Inflammatory macrophage treated with lipopolysaccharide for 1 hour (primary cell): ENCODE results near the gene JADE3.
"Not testable (repeated sequence)": the region's sequence is repeated elsewhere in the genome, so short reads cannot be mapped to it uniquely, and the experiment has no call there.

Source experiments
- DNase-seq, 2 donors: peaks; one replicate each; pipeline ENCODE4 v3.0.0-alpha.2; 2020 to 2022

Gene JADE3

DNA sequence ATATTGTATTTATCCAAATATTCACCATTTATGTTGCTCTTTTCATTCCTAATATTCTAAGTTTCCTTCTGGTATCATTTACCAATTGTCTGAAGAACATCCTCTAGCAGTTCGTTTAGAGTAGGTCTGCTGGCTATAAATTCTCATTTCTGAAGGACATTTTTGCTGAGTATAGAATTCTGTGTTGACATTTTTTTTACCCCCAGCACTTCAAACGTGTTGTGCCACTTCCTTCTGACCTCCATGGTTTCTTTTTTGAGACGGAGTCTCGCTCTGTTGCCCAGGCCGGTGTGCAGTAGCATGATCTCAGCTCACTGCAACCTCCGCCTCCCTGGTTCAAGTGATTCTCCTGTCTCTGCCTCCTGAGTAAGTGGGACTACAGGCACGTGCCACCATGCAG lies 26.4 kb downstream of the JADE3 start:
- DNase-seq: no peak

GRCh38 chrX:46941341-46941740 lies 29.1 kb downstream of the JADE3 start:
- DNase-seq: no peak

- peak in 1 of 2 donors; percentile 27 for DNase-seq
These were observed 40.9 kb downstream of the JADE3 start for GRCh38 chrX:46953137-46953527.

DNA sequence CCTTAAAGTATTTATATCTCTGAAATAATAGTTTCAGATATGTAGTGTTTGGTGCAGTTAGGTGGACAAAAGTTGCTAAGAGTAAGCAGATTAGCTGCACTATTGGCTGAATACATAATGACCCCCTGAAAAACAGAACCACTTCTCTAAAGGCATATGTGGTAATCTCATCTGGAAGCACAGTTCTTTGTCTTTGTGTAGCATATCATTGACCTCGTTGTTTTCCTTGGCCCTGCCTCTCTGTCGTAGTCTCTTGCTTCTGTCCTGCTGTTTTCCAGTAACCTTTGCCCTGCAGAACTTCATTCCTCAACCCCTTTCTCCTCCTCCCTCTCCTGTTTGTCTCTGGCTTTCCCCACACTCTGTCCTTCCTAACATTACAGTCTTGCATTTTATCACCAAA lies 41.4 kb downstream of the JADE3 start:
- DNase-seq: no peak

DNA sequence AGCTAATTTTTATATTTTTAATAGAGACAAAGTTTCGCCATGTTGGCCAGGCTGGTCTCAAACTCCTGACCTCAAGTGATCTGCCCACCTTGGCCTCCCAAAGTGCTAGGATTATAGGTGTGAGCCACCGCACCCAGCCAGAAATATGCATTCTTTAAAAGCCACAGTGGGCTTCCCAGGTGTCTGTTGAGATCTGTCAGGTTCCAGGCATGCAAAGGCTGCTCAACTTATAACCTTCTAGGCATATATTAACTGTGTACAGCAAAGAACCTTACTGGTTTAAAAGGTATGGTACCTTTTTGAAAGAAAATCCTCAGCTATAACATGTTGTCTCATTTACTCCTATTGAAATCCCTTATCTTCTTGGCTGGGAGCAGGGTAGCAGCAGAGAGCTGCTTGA lies 42.5 kb downstream of the JADE3 start:
- no peak for DNase-seq

DNA sequence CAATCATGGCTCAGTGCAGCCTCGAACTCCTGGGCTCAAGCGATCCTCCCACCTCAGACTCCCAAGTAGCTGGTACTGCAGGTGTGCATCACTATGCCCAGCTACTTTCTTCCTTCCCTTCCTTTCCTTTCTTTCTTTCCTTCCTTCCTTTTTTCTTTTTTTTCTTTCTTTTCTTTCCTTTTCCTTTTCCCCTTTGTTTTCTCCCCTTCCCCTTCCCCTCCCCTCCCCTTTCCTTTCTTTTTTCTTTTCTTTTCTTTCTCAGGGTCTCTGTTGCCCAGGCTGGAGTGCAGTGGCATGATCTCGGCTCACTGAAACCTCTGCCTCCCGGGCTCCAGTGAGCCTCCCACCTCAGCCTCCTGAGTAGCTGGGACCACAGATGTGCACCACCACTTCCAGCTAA lies 44.4 kb downstream of the JADE3 start:
- DNase-seq: not testable (repeated sequence)

- peak in 1 of 2 donors; percentile 35 for DNase-seq
These were observed 45.1 kb downstream of the JADE3 start for GRCh38 chrX:46957297-46957696.

GRCh38 chrX:46959101-46959500 lies 46.9 kb downstream of the JADE3 start:
- DNase-seq: no peak

DNA sequence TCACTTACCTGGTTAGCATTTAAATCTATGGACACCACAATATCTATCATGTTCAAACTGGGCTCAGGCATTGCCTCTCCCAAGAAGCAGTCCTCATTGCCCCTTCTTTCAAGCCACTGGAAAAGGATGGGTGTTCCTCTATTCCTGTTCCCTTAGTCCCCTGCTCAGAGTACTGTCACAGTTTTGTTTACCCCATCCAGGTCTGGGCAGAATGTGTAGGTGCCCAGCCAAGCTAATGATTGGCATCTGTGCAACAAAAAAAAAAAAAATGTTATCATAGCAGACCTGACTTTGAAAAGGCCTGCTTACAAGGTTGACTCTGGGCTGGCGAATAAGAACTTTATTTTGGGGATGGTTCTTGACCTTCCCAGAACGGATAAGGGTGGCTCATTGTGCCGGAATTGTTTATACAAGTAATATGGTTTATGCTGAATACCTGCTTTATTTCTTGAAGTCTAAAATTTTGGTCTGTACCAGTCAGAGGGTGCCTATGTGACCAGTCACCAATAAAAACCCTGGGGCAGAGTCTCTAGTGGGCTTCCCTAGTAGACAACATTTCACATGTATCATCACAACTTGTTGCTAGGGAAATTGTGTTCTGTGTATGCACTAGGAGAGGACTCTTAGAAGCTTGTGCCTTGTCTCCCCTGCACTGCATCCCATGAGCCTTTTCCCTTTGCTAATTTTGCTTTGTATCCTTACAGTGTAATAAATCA lies 47.9 kb downstream of the JADE3 start:
- DNase-seq: no peak

GRCh38 chrX:46961097-46961496 lies 48.9 kb downstream of the JADE3 start:
- no peak for DNase-seq

GRCh38 chrX:46961574-46962283 lies 49.5 kb downstream of the JADE3 start:
- DNase-seq: no peak

GRCh38 chrX:46965125-46965758 lies 53.0 kb downstream of the JADE3 start:
- DNase-seq: no peak

DNA sequence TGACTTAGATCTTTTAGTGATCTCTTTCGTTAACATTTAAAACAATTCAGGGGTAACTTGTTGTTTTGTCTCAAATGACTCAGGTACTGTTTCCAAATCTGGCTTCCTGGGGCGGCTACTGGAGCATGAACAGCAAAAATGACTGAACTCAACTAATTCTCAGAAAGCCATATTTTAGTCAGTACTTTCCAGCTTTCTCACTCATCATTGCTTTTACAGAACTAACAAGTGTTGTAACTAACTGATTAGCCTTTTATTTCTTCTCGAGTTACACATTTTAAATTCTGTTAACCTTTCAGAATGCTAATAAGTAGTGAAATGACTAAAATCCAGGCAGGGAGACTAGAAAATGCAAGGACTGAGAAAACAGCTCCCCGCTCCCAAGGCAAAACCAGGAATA lies 55.3 kb downstream of the JADE3 start:
- no peak for DNase-seq

GRCh38 chrX:46977046-46977445 lies 64.8 kb downstream of the JADE3 start:
- not testable (repeated sequence) for DNase-seq

DNA sequence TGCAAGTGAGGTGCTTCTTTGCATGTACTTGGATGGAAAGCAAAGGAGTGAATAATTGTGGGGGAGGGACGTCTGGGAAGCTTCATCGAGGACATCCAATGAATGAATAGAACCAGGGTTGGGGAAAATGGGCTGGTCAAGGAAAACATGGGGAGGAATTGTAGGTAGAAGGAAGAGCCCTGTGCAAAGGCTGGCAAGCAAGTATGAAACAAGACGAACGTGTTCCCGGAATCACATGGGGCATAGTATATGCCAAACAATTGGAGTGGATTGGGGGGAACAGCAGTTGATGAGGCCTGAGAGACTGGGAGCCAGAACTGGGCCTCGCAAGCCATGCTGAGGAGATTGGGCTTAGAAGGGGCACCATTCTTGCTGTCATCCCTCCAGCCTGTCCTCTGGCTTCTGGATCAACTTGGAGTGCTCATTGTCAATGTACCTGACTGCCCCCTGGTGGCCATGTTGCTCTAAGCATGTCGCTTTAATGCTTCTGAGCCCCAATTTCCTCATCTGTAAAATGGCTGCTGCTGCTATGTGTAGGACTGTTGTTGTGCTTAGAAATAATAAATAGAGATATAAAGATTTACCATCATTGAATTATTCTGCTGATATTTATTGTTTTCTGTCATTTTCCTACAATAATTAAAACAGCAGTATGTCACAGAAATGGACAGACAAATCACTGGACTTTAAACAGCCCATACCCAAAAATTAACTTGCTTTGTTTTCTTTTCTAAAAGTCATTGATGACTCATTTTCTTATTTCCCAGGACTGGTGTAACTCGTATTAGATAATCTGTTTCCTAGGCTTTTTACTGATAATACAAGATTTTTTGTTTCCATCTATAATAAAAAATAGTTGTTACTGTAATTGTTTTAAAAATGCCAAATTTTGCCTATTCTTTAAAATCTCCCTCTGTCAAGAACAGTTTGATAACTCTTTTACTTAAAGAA lies 66.4 kb downstream of the JADE3 start:
- DNase-seq: peak; percentile 57 to 87

DNA sequence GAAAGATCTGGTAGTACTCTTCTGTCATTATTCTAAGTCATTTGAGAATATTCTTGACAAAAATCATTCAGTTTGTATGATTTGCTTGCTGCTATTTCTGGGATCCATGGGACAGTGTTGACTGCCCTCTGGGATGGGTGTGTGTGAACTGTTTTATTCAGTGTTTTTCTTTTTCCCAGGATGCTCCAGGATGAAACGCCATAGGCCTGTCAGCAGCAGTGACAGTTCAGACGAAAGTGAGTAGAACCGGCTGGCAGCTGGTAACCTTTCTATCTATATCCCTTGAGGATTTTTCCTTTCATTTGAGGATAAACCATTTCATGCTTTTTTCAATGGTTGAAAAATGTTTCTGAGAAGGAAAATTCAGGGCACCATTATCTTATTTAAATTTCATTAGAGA lies 72.5 kb downstream of the JADE3 start:
- DNase-seq: no peak

DNA sequence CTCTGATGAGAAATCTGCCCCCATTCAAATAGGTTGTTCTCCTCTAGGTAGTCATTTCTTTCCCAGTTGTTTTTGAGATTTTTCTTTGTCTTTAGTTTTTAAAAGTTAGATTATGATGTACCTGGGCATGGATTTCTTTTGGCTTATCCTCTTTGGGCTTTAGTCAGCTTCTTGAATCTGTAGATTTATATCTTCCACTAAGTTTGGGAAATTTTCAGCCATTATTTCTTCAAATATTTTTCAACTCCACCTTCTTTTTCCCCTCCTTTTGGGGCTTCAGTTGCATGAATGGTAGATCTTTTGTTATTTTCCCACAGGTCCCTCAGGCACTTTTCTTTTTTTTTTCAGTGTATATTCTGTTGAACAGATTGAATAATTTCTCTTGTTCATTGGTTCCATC lies 77.3 kb downstream of the JADE3 start:
- no peak for DNase-seq

GRCh38 chrX:46991664-46992063 lies 79.4 kb downstream of the JADE3 start:
- DNase-seq: no peak

DNA sequence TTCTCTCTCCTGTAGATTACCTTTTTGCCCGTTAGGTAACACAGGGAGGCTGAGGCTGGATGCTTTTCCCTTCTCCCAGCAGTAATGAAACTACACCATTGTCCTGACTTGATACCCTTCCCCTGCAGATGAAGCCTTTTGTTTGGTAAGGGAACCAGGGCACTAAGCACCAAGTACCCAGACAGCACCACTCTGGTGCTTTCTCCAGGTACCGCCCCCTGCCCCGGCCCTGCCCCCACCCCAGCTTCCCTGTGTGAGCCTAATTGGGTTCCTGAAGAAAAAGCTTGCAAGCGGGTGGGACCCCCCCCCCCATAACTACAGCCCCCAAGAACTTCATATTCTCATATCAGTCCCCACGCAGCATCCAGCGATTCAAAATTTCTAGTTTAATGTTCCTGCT lies 79.8 kb downstream of the JADE3 start:
- DNase-seq: no peak

DNA sequence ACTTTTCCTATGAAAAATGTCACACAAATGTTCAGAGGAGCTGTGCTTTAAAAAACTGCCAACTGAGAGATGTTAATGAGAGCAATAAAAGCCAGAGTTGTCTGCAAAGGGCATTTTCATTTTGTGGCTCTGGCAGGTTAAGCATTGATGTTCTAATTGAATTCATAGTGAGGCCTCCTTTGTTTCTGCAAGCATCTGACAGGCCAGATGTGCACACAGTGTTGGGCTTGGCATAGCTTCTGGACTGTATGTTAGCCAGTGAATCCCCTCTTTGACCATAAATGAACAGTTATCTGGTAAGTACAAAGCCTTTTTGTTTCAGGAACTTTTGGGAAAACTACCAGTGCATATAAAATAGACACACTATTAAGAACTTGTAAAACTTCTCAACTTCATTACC lies 81.9 kb downstream of the JADE3 start:
- no peak for DNase-seq

DNA sequence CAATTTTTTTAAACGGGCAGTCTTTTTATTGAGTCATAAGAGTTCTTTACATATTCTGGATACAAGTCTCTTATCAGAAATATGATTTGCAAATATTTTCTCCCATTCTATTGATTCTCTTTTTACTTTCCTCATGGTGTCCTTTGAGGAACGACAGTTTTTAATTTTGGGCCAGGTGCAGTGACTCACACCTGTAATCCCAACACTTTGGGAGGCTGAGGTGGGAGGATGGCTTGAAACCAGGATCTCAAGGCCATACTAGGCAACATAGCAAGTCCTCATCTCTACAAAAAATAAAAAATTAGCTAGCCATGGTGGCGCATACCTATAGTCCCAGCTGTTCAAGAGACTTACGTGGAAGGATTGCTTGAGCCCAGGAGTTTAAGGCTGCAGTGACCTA lies 99.9 kb downstream of the JADE3 start:
- DNase-seq: no peak

DNA sequence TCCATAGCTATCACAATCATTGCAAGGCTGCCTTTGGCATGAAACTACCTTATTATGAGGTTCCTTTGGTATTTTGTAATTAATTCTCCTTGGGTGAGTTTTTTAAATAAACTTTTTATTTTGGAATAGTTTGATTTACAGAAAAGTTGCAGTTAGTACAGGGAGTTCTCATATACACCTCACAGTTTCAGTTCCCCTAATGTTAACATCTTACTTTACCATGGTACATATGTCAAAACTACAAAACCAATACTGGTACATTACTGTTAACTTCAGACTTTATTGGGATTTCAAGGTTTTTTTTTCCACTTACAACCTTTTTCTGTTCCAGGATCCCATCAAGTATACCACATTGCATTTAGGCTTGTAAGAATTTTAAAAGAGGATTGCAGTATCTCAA lies 114.0 kb downstream of the JADE3 start:
- no peak for DNase-seq

DNA sequence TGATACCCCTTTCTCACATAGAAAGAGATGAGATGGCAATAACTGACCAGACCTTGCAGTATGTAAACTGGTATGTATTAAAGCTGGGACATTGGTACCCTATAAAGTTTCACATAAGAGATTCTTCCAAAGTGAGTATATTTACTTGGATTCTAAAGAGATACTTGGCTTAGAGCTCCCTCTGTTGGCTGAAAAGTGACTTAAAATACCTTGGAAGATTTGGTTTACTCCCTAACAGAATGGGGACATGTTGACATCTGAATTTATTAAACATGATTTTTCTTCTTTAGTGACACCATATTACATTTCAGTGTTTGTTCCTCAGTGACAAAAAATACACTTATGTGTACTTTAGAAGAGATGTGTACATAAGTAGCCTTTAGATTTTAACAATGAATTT lies 118.1 kb downstream of the JADE3 start:
- peak; percentile 30 to 85 for DNase-seq
